ENCODE data around the gene LRP11.

DNA sequence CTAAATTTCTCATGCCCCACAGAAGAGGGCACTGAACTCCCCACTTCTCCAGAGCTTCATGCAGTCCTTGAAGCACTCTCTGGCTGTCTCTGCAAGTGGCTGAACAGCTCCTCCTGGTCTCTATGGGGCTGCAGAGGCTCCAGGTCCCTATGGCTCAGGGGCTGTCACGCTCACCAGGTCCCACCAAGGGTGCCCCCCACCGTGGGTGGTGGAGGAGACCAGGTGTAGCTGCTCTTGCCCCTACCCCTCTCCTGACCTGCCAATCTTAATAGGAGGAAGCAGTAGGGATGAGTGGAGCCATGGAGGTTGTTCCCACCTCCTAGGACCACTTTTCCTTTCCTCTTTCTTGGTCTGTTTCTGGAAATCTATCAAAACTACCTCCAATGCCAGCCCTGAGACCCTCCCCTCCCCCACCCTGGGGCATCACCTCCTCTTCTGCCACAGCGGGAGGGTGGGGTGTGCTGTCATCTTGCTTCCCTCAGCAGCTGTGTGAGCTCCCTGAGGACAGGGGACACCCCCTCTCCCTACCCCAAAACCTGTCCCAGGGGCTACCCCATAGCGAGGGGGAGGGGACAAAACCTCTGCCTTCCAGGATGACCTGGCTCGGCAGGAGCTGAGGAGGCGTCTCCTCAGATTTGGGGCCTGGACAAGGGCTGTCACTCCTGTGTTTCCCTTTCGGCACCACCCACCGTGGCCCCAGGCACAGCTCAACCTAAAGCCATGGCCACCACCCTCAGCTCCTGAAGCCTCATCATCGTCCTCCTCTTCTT lies 45.7 kb upstream of the LRP11 start:
- no peak for TF ChIP-seq GATA2 (IDR thresholded peaks at IDR 0.05; ENCODE audit: low read depth, low read length)
- no peak for TF ChIP-seq GATA3 (IDR thresholded peaks at IDR 0.05; ENCODE audit: low read depth, low read length)
